ENCODE data around the gene NUDCD3.

DNA sequence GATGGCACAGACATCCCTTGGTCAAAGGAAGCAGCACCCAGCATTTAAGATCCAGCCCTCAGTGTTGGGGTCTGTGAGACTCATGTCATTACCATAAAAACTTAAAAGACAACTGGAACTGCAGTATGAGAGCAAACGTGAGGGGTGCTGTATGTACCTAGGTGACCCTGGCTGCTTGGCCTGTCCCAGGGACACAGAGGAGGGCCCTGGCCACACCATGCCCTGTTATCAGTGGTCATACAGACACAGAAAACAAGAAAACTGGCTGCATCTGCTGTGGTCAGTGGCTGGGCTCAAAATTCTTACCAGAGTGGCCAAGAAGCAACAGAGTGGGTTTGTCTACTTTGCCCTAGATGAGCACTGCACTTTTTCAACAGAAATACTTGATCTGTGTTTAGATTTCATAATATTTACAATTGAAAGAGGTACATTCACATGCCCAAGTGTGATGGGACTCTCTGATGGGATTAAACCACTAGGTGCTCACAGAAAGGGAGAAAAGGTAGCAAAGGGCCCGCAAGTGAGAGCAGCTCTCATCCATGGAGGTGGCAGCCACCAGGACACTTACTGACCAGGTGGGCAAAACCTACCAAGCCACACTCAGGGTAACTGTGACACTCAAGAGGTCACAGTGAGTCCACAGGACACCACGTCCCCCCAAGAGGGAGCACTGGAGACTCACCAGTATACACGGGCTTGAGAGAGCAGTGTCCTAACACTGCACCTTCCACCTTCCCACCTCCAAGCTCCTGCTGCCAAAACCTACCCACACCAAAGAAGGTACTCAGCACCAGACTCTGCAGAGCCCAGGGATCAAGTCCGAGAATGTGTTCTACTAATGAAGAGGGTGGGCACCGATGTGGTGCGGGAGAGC is 97.0 kb downstream of the NUDCD3 start:
- TF ChIP-seq, protein P1, sequence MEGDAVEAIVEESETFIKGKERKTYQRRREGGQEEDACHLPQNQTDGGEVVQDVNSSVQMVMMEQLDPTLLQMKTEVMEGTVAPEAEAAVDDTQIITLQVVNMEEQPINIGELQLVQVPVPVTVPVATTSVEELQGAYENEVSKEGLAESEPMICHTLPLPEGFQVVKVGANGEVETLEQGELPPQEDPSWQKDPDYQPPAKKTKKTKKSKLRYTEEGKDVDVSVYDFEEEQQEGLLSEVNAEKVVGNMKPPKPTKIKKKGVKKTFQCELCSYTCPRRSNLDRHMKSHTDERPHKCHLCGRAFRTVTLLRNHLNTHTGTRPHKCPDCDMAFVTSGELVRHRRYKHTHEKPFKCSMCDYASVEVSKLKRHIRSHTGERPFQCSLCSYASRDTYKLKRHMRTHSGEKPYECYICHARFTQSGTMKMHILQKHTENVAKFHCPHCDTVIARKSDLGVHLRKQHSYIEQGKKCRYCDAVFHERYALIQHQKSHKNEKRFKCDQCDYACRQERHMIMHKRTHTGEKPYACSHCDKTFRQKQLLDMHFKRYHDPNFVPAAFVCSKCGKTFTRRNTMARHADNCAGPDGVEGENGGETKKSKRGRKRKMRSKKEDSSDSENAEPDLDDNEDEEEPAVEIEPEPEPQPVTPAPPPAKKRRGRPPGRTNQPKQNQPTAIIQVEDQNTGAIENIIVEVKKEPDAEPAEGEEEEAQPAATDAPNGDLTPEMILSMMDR (IDR thresholded peaks at IDR 0.05) = no peak
- no peak for TF ChIP-seq EZH2 (IDR thresholded peaks at IDR 0.05)
